DOHH2 (cell line): ENCODE measurements around the gene PIK3AP1.

Source experiments
- H3F3A ChIP-seq: fragments of 200-600 bp; sonication (generic), shearing (Covaris generic); 2 replicates; pipeline ENCODE4 v1.6.0; 2016; ENCODE audit warnings: antibody characterized with exemption, mild to moderate bottlenecking; ENCODE audit not compliant: control insufficient read depth, insufficient read depth
- H3K27ac ChIP-seq: fragments of 200-600 bp; sonication (generic); 2 replicates; pipeline ENCODE4 v1.5.1; 2014; ENCODE audit warnings: low read depth, mild to moderate bottlenecking, low read length, moderate library complexity
- H3K27me3 ChIP-seq: fragments of 200-600 bp; sonication (generic); 2 replicates; pipeline ENCODE4 v1.6.1; 2014; ENCODE audit warnings: mild to moderate bottlenecking, low read length, mixed read lengths; ENCODE audit not compliant: control insufficient read depth
- H3K36me3 ChIP-seq: fragments of 200-600 bp; sonication (generic); 2 replicates; pipeline ENCODE4 v1.6.1; 2014; ENCODE audit warnings: mild to moderate bottlenecking, low read length, moderate library complexity, mixed read lengths; ENCODE audit not compliant: control insufficient read depth
- H3K4me1 ChIP-seq: fragments of 200-600 bp; sonication (generic); 2 replicates; pipeline ENCODE4 v1.6.1; 2014; ENCODE audit warnings: mild to moderate bottlenecking, low read length, mixed read lengths; ENCODE audit not compliant: control insufficient read depth
- H3K4me2 ChIP-seq: fragments of 200-600 bp; sonication (generic); 2 replicates; pipeline ENCODE4 v1.6.0; 2014; ENCODE audit warnings: mild to moderate bottlenecking, low read length, moderate library complexity
- H3K4me3 ChIP-seq: fragments of 200-600 bp; sonication (generic); 2 replicates; pipeline ENCODE4 v1.5.1; 2014; ENCODE audit warnings: mild to moderate bottlenecking, low read length, mixed read lengths
- H3K79me2 ChIP-seq: fragments of 200-600 bp; sonication (generic); 2 replicates; pipeline ENCODE4 v1.6.1; 2014; ENCODE audit warnings: mild to moderate bottlenecking, low read length, mixed read lengths; ENCODE audit not compliant: control insufficient read depth
- H3K9me2 ChIP-seq: fragments of 200-600 bp; sonication (generic); replicated peaks from 2 replicates; pipeline ENCODE4 v1.6.1; 2014; ENCODE audit warnings: mild to moderate bottlenecking, low read length, mixed read lengths; ENCODE audit not compliant: control insufficient read depth
- H3K9me3 ChIP-seq: fragments of 200-600 bp; sonication (generic); 2 replicates; pipeline ENCODE4 v1.6.1; 2014; ENCODE audit warnings: antibody characterized with exemption, low read length, mixed read lengths; ENCODE audit not compliant: control insufficient read depth, insufficient read depth
- H4K20me1 ChIP-seq: fragments of 200-600 bp; sonication (generic); 2 replicates; pipeline ENCODE4 v1.6.0; 2014; ENCODE audit warnings: low read depth, mild to moderate bottlenecking, antibody characterized with exemption, low read length, moderate library complexity; ENCODE audit not compliant: control insufficient read depth, insufficient read depth
- EZH2phosphoT487 ChIP-seq: fragments of 200-600 bp; sonication (generic); IDR thresholded peaks from 2 replicates; pipeline ENCODE4 v1.6.1; 2017; ENCODE audit warnings: borderline replicate concordance, mild to moderate bottlenecking, antibody characterized with exemption, low read length, moderate library complexity, mixed read lengths
- TF ChIP-seq, protein P1 (sequence below): fragments of 200-600 bp; sonication (generic); IDR thresholded peaks from one replicate; pipeline ENCODE4 v1.5.1; 2014; ENCODE audit warnings: antibody characterized with exemption, mild to moderate bottlenecking, low read depth, low read length; ENCODE audit not compliant: poor library complexity, severe bottlenecking

The PIK3AP1 gene

DNA sequence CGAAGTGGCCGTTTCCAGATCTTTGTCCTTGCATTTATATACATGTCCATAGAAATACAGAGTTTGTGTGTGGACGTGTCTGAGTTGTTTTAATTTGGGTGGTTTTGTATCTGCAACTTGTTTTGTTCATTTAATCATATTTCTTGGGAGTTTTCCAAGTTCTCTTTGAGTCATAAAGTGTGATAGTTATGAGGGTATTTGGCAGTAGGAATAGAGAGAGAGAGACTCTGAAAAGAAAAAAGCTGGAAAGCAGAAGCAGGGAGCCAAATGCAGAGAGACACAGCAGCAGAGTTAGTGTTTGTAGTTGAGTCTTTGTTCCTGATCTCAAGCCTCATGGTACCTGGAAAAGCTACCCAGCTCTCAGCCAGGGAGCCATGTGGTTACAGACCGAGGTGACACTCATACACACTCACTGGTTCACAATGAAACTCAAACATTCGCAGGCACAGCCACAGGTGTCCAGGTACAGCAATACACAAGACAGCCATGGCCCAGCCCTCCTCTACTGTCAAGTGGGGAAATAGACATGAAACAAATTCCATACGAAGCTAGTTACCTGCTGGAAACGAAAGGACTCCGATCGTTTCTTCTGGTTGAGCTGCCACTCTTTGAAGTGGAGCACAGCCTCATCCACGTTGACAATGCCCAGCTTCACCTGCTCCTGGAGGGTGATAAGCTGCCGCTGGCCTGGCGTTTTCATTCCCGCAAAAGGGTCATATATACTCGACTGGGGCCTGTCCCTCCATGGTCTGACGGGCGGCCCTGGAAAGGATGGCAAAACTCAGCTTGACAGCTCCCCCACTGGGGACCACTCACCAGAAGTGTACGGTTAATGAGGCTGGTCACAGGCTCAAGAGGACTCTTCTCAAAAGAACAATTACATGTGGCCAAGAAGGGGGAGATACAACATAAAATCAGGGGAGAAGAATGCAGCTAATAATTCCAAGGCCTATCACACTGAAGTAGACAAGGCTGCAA is 100.2 kb downstream of the PIK3AP1 start:
- Histone ChIP-seq H3K79me2 (no peaks in the 10 kb centered on the region), H3K4me1 (no peaks in the 10 kb centered on the region), H3K4me2 (no peak overlapping the region), H3K36me3 (peaks cover 97% of the 10 kb centered on the region), H3K9me2 (no peaks in the 10 kb centered on the region), H3K27me3 (no peaks in the 10 kb centered on the region), H3K4me3 (no peak overlapping the region), H4K20me1 (no peaks in the 10 kb centered on the region), H3K27ac (no peak overlapping the region), H3K9me3 (no peaks in the 10 kb centered on the region), H3F3A (peaks cover 5% of the 10 kb centered on the region; the same call in 1 of the 2 replicates)
- no peak for TF ChIP-seq EZH2phosphoT487
- TF ChIP-seq, protein P1, sequence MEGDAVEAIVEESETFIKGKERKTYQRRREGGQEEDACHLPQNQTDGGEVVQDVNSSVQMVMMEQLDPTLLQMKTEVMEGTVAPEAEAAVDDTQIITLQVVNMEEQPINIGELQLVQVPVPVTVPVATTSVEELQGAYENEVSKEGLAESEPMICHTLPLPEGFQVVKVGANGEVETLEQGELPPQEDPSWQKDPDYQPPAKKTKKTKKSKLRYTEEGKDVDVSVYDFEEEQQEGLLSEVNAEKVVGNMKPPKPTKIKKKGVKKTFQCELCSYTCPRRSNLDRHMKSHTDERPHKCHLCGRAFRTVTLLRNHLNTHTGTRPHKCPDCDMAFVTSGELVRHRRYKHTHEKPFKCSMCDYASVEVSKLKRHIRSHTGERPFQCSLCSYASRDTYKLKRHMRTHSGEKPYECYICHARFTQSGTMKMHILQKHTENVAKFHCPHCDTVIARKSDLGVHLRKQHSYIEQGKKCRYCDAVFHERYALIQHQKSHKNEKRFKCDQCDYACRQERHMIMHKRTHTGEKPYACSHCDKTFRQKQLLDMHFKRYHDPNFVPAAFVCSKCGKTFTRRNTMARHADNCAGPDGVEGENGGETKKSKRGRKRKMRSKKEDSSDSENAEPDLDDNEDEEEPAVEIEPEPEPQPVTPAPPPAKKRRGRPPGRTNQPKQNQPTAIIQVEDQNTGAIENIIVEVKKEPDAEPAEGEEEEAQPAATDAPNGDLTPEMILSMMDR, result no peak

DNA sequence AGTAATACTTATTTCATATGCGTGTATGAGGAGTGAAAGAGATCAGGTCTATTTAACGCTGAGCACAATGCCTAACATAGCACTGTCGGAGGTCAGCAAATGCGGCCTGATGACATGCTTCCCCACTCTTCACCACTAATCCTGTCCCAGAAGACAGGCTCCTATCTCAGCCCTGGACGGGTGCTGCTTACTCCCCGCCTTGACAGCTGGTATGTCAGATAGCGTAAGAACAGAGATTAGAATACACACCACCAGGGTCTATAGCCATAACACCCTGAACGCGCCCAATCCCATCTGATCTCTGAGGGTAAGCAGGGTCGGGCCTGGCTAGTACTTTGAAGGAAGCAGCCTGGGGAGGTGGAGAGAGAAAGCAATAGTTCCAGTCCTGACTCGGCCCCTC is 101.2 kb downstream of the PIK3AP1 start:
- no peaks in the 10 kb centered on the region for H3K9me3 ChIP-seq
- no peak for TF ChIP-seq EZH2phosphoT487
- no peak overlapping the region for H3K4me2 ChIP-seq
- H3K27me3 ChIP-seq, result no peaks in the 10 kb centered on the region
- H4K20me1 ChIP-seq, result no peaks in the 10 kb centered on the region
- no peak overlapping the region for H3K27ac ChIP-seq
- no peaks in the 10 kb centered on the region for H3K4me1 ChIP-seq
- no peaks in the 10 kb centered on the region for H3K79me2 ChIP-seq
- H3F3A ChIP-seq, result peaks cover 5% of the 10 kb centered on the region; the same call in 1 of the 2 replicates
- H3K36me3 ChIP-seq, result peaks cover 97% of the 10 kb centered on the region
- H3K9me2 ChIP-seq, result no peaks in the 10 kb centered on the region
- no peak overlapping the region for H3K4me3 ChIP-seq

DNA sequence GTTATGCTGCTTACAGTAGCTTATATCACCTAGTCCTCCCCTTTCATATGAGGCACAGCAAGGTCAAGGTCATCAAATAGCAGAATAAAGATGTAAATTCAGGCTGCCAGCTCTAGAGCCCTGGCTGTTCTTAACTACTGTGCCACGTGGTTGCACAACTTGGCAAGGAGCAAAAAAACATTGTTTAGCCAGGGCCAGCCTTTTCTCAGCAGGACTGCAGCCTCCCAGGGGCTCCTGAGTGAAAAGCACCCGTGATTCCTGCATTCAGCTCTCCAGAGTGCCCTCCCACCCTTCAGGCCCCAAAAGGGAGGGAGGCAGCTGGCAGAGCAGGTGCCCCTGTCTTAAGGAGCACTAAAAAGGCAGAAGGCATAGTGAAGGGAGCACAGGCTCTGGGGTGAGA is 101.7 kb downstream of the PIK3AP1 start:
- no peak overlapping the region for H3K27ac ChIP-seq
- 0 out of 2 replicates have a peak, but pooled peaks cover under 1% of the 10 kb centered on the region for H3K79me2 ChIP-seq
- peaks cover 97% of the 10 kb centered on the region for H3K36me3 ChIP-seq
- TF ChIP-seq, protein P1, result no peak
- no peak for TF ChIP-seq EZH2phosphoT487
- H3K9me2 ChIP-seq, result no peaks in the 10 kb centered on the region
- no peaks in the 10 kb centered on the region for H3K4me1 ChIP-seq
- H3K4me2 ChIP-seq, result no peak overlapping the region
- no peaks in the 10 kb centered on the region for H3K27me3 ChIP-seq
- no peak overlapping the region for H3K4me3 ChIP-seq
- 0 out of 2 replicates have a peak, but pooled peaks cover 1% of the 10 kb centered on the region for H4K20me1 ChIP-seq
- peaks cover 4% of the 10 kb centered on the region; the same call in 1 of the 2 replicates for H3F3A ChIP-seq
- no peaks in the 10 kb centered on the region for H3K9me3 ChIP-seq

DNA sequence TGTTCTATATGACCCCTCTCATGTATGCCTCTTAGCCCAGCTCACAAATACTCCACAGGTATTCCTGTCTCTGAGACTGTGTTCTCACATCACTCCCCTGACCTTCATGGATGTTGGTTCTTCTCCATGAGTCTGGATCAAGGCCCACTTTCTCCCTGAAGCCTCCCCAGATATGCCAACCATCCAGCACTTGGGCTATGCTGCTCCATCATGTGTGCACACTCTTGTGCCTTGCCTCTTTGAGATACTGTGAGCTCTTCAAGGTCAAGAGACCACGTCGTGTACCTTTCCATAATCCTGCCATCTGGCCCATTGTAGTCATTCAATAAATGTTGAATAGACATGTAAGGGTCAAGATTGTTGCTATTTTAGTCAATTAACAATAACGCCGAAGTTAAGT is 103.4 kb downstream of the PIK3AP1 start:
- no peaks in the 10 kb centered on the region for H3F3A ChIP-seq
- no peaks in the 10 kb centered on the region for H3K27me3 ChIP-seq
- peaks cover 95% of the 10 kb centered on the region for H3K36me3 ChIP-seq
- no peaks in the 10 kb centered on the region for H3K4me1 ChIP-seq
- no peaks in the 10 kb centered on the region for H3K9me2 ChIP-seq
- peaks cover 3% of the 10 kb centered on the region; the same call in 1 of the 2 replicates for H3K79me2 ChIP-seq
- TF ChIP-seq EZH2phosphoT487, result no peak
- TF ChIP-seq, protein P1, result no peak
- no peak overlapping the region for H3K4me2 ChIP-seq
- H3K27ac ChIP-seq, result no peak overlapping the region
- 0 out of 2 replicates have a peak, but pooled peaks cover 4% of the 10 kb centered on the region for H4K20me1 ChIP-seq
- no peaks in the 10 kb centered on the region for H3K9me3 ChIP-seq
- H3K4me3 ChIP-seq, result no peak overlapping the region
